Endothelial cell (in vitro differentiated cells): ENCODE data around the gene ARHGEF17. TPM values are rescaled to one million over a fixed set of nuclear protein-coding genes. Genes with fewer than 3 reads are reported as not detected.

Experiments
- DNase-seq: peaks from one replicate; pipeline ENCODE4 v3.0.0; 2021; ENCODE audit warnings: low spot score
- H3K27ac Mint-ChIP-seq: one replicate; pipeline ENCODE4 v1.8.0; 2021; ENCODE audit warnings: mixed read lengths, inconsistent platforms; ENCODE audit not compliant: unreplicated experiment
- H3K27me3 Mint-ChIP-seq: one replicate; pipeline ENCODE4 v1.8.0; 2021; ENCODE audit warnings: mild to moderate bottlenecking, moderate library complexity, mixed read lengths, inconsistent platforms; ENCODE audit not compliant: unreplicated experiment
- H3K36me3 Mint-ChIP-seq: one replicate; pipeline ENCODE4 v1.8.0; 2021; ENCODE audit warnings: mild to moderate bottlenecking, low read depth, mixed read lengths, inconsistent platforms; ENCODE audit not compliant: unreplicated experiment
- H3K4me1 Mint-ChIP-seq: one replicate; pipeline ENCODE4 v1.8.0; 2021; ENCODE audit warnings: mild to moderate bottlenecking, mixed read lengths, inconsistent platforms; ENCODE audit not compliant: unreplicated experiment
- H3K4me3 Mint-ChIP-seq: one replicate; pipeline ENCODE4 v1.8.0; 2021; ENCODE audit warnings: mild to moderate bottlenecking, mixed read lengths, inconsistent platforms; ENCODE audit not compliant: unreplicated experiment
- H3K9me3 Mint-ChIP-seq: one replicate; pipeline ENCODE4 v1.8.0; 2021; ENCODE audit warnings: mixed read lengths, inconsistent platforms; ENCODE audit not compliant: unreplicated experiment
- total RNA-seq: library from RNA; stranded (reverse); fragmentation: NEBNext Ultra II Directional; extraction: Animal tissue kit (Norgen Biotek cat#: 25700); gene quantifications from one replicate; pipeline ENCODE4 v1.2.1, GENCODE V29; 2021; ENCODE audit not compliant: unreplicated experiment
- TF ChIP-seq, protein P1 (sequence below): fragments of 200-600 bp; sonication (generic); IDR thresholded peaks from one replicate; pipeline ENCODE4 v1.5.0; 2021; ENCODE audit warnings: antibody characterized with exemption; ENCODE audit not compliant: unreplicated experiment

ARHGEF17 gene
- total RNA-seq, 1 donor from 2014 or later: 93.3 TPM

DNA sequence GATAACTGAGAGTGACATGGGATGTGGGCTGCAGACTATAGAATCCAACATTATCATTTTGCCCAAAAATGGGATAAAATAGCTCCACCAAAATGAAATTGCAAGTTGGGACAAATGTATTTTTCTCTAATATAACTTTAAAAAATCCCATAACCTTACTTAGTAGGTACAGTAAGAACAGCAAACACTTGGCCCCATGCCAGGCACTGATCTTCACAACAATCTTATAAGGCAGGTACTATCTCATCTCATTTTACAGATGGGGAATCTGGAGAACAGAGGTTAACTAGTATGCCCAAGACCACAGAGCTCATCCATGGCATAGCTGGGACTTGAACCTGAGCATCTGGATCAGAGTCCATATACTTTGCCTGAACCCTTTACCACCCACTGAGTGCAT, 13.5 kb upstream of the ARHGEF17 start:
- H3K27ac Mint-ChIP-seq: no peak overlapping the region
- H3K27me3 Mint-ChIP-seq: peaks cover 7% of the 10 kb centered on the region
- no peak overlapping the region for H3K4me3 Mint-ChIP-seq

DNA sequence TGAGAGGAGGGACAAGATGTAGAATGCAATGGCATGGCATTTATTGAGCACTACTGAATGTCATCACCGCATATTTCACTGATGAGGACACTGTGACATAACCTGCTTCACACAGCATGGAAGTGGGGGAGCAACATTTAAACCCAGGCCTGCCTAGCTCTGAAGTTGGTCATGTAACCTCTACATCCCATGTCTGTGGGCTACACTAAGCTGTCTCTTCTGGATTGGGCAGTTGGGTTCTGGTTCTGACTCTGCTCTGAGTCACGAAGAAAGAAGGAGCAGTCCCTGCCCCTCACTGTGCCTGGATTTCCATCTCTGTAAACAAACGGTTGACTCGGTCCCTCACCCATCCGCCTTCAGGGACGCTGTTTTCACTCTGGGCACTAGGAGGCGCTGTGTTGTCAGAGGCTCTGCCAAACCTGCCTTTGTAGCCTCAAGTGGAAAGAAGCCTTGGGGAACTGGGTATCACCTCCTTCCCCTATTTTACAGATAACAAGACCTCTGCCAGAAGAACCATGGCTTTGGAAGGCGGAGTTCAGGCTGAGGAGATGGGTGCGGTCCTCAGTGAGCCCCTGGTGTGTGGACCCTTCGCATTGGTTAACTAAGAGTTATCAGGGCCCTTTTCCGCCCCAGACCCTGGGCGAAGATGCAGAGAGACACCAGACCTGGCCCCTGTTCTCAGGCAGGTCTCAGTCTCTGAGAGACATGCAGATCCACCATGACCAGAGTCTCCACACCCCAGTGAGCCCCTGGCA, 12.7 kb upstream of the ARHGEF17 start:
- Mint-ChIP-seq H3K27ac (no peak overlapping the region), H3K27me3 (peaks cover 5% of the 10 kb centered on the region), H3K9me3 (no peaks in the 10 kb centered on the region), H3K4me3 (no peak overlapping the region), H3K36me3 (peaks cover 10% of the 10 kb centered on the region), H3K4me1 (peaks cover 8% of the 10 kb centered on the region)
- TF ChIP-seq, protein P1, sequence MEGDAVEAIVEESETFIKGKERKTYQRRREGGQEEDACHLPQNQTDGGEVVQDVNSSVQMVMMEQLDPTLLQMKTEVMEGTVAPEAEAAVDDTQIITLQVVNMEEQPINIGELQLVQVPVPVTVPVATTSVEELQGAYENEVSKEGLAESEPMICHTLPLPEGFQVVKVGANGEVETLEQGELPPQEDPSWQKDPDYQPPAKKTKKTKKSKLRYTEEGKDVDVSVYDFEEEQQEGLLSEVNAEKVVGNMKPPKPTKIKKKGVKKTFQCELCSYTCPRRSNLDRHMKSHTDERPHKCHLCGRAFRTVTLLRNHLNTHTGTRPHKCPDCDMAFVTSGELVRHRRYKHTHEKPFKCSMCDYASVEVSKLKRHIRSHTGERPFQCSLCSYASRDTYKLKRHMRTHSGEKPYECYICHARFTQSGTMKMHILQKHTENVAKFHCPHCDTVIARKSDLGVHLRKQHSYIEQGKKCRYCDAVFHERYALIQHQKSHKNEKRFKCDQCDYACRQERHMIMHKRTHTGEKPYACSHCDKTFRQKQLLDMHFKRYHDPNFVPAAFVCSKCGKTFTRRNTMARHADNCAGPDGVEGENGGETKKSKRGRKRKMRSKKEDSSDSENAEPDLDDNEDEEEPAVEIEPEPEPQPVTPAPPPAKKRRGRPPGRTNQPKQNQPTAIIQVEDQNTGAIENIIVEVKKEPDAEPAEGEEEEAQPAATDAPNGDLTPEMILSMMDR: peak; percentile 92
- peak; percentile 85 for DNase-seq

More for the DNA sequence above, 13.5 kb upstream of the ARHGEF17 start:
- TF ChIP-seq, protein P1: no peak
- Mint-ChIP-seq H3K9me3 (no peaks in the 10 kb centered on the region), H3K4me1 (peaks cover 8% of the 10 kb centered on the region), H3K36me3 (peaks cover 10% of the 10 kb centered on the region)
- DNase-seq: no peak

DNA sequence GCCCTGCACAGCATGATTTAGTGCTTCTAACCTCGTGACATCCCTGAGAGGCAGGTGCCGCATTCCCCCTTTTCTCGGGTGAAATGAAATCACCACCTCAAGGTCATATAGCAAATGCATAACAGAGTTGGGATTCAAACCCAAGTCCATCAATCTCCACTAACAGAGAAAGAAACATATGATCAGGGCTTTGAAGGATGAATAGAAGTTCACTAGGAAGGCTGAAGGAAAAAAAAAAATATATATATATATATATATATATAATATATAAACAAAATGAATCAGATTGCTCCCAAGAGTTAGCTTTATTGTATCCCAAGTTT, 12.1 kb upstream of the ARHGEF17 start:
- Mint-ChIP-seq H3K27ac (no peak overlapping the region), H3K9me3 (no peaks in the 10 kb centered on the region), H3K4me1 (peaks cover 8% of the 10 kb centered on the region), H3K27me3 (peaks cover 2% of the 10 kb centered on the region), H3K4me3 (no peak overlapping the region), H3K36me3 (peaks cover 10% of the 10 kb centered on the region)
- TF ChIP-seq, protein P1: no peak
- DNase-seq: no peak

DNA sequence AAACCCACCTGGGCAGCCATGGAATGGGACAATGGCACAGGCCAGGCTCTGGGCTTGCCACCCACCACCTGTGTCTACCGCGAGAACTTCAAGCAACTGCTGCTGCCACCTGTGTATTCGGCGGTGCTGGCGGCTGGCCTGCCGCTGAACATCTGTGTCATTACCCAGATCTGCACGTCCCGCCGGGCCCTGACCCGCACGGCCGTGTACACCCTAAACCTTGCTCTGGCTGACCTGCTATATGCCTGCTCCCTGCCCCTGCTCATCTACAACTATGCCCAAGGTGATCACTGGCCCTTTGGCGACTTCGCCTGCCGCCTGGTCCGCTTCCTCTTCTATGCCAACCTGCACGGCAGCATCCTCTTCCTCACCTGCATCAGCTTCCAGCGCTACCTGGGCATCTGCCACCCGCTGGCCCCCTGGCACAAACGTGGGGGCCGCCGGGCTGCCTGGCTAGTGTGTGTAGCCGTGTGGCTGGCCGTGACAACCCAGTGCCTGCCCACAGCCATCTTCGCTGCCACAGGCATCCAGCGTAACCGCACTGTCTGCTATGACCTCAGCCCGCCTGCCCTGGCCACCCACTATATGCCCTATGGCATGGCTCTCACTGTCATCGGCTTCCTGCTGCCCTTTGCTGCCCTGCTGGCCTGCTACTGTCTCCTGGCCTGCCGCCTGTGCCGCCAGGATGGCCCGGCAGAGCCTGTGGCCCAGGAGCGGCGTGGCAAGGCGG, 11.4 kb upstream of the ARHGEF17 start:
- Mint-ChIP-seq H3K36me3 (peaks cover 10% of the 10 kb centered on the region), H3K27me3 (peaks cover 2% of the 10 kb centered on the region), H3K27ac (no peak overlapping the region), H3K9me3 (no peaks in the 10 kb centered on the region), H3K4me1 (peaks cover 8% of the 10 kb centered on the region), H3K4me3 (no peak overlapping the region)
- DNase-seq: no peak
- TF ChIP-seq, protein P1: no peak

DNA sequence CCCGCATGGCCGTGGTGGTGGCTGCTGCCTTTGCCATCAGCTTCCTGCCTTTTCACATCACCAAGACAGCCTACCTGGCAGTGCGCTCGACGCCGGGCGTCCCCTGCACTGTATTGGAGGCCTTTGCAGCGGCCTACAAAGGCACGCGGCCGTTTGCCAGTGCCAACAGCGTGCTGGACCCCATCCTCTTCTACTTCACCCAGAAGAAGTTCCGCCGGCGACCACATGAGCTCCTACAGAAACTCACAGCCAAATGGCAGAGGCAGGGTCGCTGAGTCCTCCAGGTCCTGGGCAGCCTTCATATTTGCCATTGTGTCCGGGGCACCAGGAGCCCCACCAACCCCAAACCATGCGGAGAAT, 10.9 kb upstream of the ARHGEF17 start:
- TF ChIP-seq, protein P1: no peak
- H3K27me3 Mint-ChIP-seq: peaks cover 3% of the 10 kb centered on the region
- no peak for DNase-seq
- no peak overlapping the region for H3K27ac Mint-ChIP-seq
- H3K36me3 Mint-ChIP-seq: peaks cover 10% of the 10 kb centered on the region
- H3K4me3 Mint-ChIP-seq: no peak overlapping the region
- peaks cover 8% of the 10 kb centered on the region for H3K4me1 Mint-ChIP-seq
- H3K9me3 Mint-ChIP-seq: no peaks in the 10 kb centered on the region
